ENCODE data around the gene VPS35L. TPM values are rescaled to one million over a fixed set of nuclear protein-coding genes. Genes with fewer than 3 reads are reported as not detected.

Gene VPS35L
- total RNA-seq, 1 experiment from 2014 or later, result 5.4 TPM

- Mint-ChIP-seq H3K4me3 (ENCODE audit: unreplicated experiment) (no peak overlapping the region), H3K27me3 (ENCODE audit: insufficient read depth, unreplicated experiment) (no peaks in the 10 kb centered on the region), H3K27ac (ENCODE audit: unreplicated experiment) (no peak overlapping the region), H3K9me3 (ENCODE audit: unreplicated experiment) (no peaks in the 10 kb centered on the region), H3K36me3 (ENCODE audit: insufficient read depth, unreplicated experiment) (no peaks in the 10 kb centered on the region), H3K4me1 (ENCODE audit: low read depth, unreplicated experiment) (no peaks in the 10 kb centered on the region)
- ChIA-PET CTCF (no interaction called here), POLR2A (no interaction called here)
- H3K9me3 ChIP-seq, result no peaks in the 10 kb centered on the region
- TF ChIP-seq, protein P1, sequence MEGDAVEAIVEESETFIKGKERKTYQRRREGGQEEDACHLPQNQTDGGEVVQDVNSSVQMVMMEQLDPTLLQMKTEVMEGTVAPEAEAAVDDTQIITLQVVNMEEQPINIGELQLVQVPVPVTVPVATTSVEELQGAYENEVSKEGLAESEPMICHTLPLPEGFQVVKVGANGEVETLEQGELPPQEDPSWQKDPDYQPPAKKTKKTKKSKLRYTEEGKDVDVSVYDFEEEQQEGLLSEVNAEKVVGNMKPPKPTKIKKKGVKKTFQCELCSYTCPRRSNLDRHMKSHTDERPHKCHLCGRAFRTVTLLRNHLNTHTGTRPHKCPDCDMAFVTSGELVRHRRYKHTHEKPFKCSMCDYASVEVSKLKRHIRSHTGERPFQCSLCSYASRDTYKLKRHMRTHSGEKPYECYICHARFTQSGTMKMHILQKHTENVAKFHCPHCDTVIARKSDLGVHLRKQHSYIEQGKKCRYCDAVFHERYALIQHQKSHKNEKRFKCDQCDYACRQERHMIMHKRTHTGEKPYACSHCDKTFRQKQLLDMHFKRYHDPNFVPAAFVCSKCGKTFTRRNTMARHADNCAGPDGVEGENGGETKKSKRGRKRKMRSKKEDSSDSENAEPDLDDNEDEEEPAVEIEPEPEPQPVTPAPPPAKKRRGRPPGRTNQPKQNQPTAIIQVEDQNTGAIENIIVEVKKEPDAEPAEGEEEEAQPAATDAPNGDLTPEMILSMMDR (IDR thresholded peaks at IDR 0.05; ENCODE audit: insufficient read depth in 1 of 2, low read depth in 1 of 2, low read length in 1 of 2, severe bottlenecking in 1 of 2, unreplicated experiment in 1 of 2), result no peak
- no peaks in the 10 kb centered on the region for H3K27me3 ChIP-seq (replicated peaks; ENCODE audit: control insufficient read depth, insufficient read depth, low read length)
- intact Hi-C loops (cut with micrococcal nuclease; ENCODE audit: unreplicated experiment), result no loop called here
- BruUV-seq (replicated peaks), result no TSS peak
- no peak for DNase-seq
- no peaks in the 10 kb centered on the region for H3K4me1 ChIP-seq
- no peaks in the 10 kb centered on the region for H3K36me3 ChIP-seq (ENCODE audit: control insufficient read depth, insufficient read depth, low read length)
- H3K4me3 ChIP-seq (ENCODE audit: low read depth, low read length), result no peak overlapping the region
Measured at GRCh38 chr16:19618876-19619275, 63.4 kb downstream of the VPS35L start.

DNA sequence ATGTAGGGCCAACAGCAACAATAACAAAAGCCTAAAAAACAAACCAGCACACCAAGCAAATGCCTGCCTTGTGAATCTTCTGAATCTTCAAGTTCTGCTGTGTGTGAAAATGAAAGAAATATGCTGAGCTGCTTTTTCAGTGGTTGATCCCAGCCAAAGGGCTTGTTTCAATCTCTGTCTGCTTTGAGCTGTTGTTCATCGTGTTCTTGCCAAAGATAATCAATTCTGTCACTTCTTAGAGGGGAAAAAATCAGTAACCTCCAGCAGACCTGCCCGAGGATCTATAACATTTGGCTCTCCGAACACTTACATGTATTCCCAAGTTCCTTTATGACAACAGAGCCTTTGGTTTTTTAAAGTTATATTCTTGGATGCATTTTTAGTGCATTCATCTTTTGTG lies 65.9 kb downstream of the VPS35L start:
- intact Hi-C loops (cut with micrococcal nuclease; ENCODE audit: unreplicated experiment), result no loop called here

GRCh38 chr16:19625039-19625438 lies 69.5 kb downstream of the VPS35L start:
- no peak overlapping the region for H3K4me3 Mint-ChIP-seq (ENCODE audit: unreplicated experiment)
- Histone ChIP-seq H3K9me3 (no peaks in the 10 kb centered on the region), H3K4me1 (no peaks in the 10 kb centered on the region), H3K4me3 (ENCODE audit: low read depth, low read length) (no peak overlapping the region), H3K36me3 (ENCODE audit: control insufficient read depth, insufficient read depth, low read length) (no peaks in the 10 kb centered on the region), H3K27me3 (replicated peaks; ENCODE audit: control insufficient read depth, insufficient read depth, low read length) (no peaks in the 10 kb centered on the region)
- no peak for DNase-seq
- no TSS peak for BruUV-seq (replicated peaks)
- H3K4me1 Mint-ChIP-seq (ENCODE audit: low read depth, unreplicated experiment), result no peaks in the 10 kb centered on the region
- no peak overlapping the region for H3K27ac Mint-ChIP-seq (ENCODE audit: unreplicated experiment)
- no peaks in the 10 kb centered on the region for H3K36me3 Mint-ChIP-seq (ENCODE audit: insufficient read depth, unreplicated experiment)
- TF ChIP-seq, protein P1 (IDR thresholded peaks at IDR 0.05; ENCODE audit: insufficient read depth in 1 of 2, low read depth in 1 of 2, low read length in 1 of 2, severe bottlenecking in 1 of 2, unreplicated experiment in 1 of 2), result no peak
- intact Hi-C loops (cut with micrococcal nuclease; ENCODE audit: unreplicated experiment), result no loop called here
- no peaks in the 10 kb centered on the region for H3K9me3 Mint-ChIP-seq (ENCODE audit: unreplicated experiment)
- H3K27me3 Mint-ChIP-seq (ENCODE audit: insufficient read depth, unreplicated experiment), result no peaks in the 10 kb centered on the region
- ChIA-PET POLR2A (no interaction called here), CTCF (interaction anchor here (0.7 to 1.0 kb wide), 2 partner anchors 30 to 758 kb away, joined by 3 to 4 read pairs; no protein-coding TSS in a partner anchor)

More for the DNA sequence above, 65.9 kb downstream of the VPS35L start:
- Histone ChIP-seq H3K27me3 (replicated peaks; ENCODE audit: control insufficient read depth, insufficient read depth, low read length) (no peaks in the 10 kb centered on the region), H3K36me3 (ENCODE audit: control insufficient read depth, insufficient read depth, low read length) (no peaks in the 10 kb centered on the region), H3K4me1 (no peaks in the 10 kb centered on the region), H3K4me3 (ENCODE audit: low read depth, low read length) (no peak overlapping the region), H3K9me3 (no peaks in the 10 kb centered on the region)
- Mint-ChIP-seq H3K27me3 (ENCODE audit: insufficient read depth, unreplicated experiment) (no peaks in the 10 kb centered on the region), H3K4me1 (ENCODE audit: low read depth, unreplicated experiment) (no peaks in the 10 kb centered on the region), H3K4me3 (ENCODE audit: unreplicated experiment) (no peak overlapping the region), H3K9me3 (ENCODE audit: unreplicated experiment) (no peaks in the 10 kb centered on the region), H3K27ac (ENCODE audit: unreplicated experiment) (no peak overlapping the region), H3K36me3 (ENCODE audit: insufficient read depth, unreplicated experiment) (no peaks in the 10 kb centered on the region)
- no TSS peak for BruUV-seq (replicated peaks)
- ChIA-PET POLR2A (no interaction called here), CTCF (no interaction called here)
- DNase-seq, result no peak
- TF ChIP-seq, protein P1 (IDR thresholded peaks at IDR 0.05; ENCODE audit: insufficient read depth in 1 of 2, low read depth in 1 of 2, low read length in 1 of 2, severe bottlenecking in 1 of 2, unreplicated experiment in 1 of 2), result no peak

Measured in Caco-2 (cell line).